ENCODE data around the gene PLA2G7.
"Not testable (repeated sequence)": the region's sequence is repeated elsewhere in the genome, so short reads cannot be mapped to it uniquely, and the experiment has no call there.

Gene PLA2G7

DNA sequence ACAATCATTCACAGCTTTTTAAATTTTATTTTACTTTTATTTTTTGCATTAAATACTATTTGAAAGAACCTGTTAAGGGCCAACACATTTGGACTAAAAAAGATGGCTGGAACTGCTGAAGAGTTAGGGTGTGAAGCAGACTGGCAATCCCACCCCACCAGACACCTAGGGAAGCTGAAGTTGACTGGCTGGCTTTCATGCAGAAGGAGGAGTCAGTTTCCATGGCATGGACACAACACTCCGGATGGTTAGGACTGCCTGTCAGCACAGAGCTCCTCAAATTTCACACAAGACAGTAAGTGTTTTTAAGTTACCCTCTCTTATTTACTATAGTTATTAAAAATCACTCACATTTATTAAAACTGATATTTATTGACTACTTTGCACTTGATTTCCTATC, 11.5 kb upstream of the PLA2G7 start, which contains the start of gene ANKRD66:
TSS of gene ANKRD66 (plus strand) at position 238 of the 400 bp plus-strand sequence. CDS start 5,016 bp downstream, outside the sequence.
- no peak for DNase-seq

DNA sequence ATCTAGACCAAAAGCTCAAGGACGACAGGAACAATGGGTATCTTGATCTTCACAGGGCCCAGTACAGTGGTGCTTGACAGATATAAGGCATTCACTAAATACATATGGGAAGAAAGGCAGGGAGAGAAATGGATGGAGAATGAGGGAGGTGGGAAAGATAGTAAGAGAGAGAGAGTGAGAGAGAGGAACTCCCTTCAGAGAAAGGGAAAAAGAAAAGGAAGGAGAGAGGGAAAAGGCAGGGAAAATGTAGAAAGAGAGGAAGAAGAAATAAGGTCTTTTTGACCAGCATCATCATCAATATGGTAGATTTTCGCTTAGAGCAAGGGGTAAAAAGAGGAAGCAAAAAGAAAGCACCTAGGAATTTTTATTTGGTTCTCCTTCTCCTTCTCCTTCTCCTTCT, 10.8 kb upstream of the PLA2G7 start:
- DNase-seq: no peak

DNA sequence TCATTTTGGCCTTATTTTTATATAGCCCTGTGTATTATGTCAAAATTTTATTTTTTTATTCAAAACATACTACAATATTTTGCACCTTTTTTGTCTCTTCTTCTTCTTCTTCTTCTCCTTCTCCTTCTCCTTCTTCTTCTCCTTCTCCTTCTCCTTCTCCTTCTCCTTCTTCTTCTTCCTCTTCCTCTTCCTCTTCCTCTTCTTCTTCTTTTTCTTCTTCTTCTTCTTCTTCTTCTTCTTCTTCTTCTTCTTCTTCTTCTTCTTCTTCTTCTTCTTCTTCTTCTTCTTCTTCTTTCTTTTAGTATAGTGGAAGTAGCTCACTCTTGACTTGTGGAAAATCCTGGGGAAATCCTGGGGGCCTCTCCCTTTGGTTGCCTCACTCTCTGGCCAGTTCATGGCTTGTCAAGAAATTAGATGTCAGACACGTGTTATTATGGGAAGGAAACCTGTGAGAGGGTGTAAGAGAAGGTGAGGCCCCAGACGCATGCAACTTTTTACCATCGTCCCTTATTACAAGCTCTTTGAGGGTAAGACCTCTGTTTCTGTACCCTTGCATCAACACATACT, 9.1 kb upstream of the PLA2G7 start:
- DNase-seq: not testable (repeated sequence)

DNA sequence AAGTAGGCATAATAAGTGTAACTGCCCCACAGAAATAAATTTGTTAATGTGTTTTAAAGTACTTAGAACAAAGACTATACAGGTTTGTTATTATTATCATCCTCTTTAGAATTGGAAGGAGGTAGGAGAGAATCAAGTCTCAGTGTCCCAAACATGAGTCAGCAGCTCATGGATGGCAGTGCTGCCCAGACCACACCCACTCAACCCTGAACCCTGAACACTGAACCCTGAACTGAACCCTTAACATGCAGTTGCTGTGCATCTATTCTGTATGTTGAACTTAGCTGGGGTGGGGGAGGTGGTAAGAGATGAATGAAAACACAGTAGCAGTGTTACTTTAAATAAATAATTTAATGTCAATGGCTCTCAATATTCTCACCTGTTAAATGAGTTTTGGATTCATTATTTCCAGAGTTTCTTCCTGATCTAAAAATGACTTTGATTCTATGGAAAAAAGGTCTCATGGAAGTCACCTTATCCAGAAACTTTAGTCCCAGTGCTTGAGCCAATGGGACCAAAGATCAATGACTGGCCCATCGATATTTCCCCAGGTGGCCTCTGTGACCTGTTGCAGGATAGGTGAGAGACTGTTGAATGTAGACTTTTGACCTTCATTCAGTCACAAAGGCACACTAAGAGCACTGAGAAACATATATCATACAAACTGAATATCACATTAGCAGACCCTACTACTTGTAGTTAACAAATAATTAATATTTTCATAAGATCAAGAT, 8.4 kb upstream of the PLA2G7 start:
- DNase-seq: no peak

DNA sequence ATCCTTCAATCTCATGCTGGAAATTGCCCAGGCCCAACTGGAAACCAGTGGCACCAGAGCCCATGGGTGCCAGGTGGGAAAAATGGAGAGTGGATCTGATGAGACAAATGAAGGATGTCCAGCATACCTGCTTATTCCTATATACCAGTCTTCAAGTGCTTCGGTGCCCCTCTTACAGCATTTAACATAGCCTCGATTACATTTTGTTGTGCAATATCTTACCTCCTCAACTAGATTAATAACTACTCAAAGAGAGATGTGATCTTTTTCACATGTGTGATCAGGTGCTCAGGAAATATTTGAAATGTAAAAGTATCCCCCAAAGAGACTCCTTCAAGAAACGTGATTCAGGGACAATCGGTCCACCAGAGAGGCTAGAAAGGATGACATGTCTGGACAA, 6.7 kb upstream of the PLA2G7 start:
- no peak for DNase-seq

DNA sequence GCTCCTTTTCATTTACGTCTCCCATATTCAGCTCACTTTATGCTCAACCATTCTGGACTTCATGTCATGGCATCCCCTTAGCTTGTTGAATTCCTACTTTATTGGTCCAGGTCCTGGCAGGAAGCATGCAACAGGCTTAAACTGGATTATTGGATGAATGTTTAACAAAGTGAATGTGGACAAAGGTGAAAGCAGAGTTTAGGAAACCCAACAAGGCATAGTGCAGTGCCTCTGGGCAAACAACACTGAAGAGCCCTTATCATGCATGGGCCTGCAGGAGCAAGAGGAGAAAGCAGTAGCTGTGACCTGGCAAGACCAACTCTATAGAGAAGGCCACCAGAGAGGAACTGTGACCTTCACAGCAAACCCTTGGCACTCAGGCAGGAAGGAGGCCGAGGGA, 6.3 kb upstream of the PLA2G7 start:
- no peak for DNase-seq

DNA sequence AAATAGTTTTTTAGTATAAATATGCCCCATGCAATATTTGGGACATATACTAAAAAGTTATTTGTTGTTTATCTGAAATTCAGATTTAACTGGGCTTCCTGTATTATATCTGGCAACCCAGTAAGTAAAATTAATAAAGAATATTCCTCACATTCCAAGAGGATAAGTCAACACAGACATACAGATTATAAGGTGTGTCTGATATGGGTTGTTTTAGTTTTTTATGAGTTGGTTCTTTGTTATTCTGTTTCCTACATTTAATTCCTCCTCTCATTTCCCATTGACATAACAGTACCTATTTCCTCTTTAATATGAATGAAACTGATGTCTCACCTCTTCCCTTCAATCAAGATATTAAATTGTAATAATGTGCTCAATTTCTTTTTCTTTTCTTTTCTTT, 1.7 kb upstream of the PLA2G7 start:
- no peak for DNase-seq

DNA sequence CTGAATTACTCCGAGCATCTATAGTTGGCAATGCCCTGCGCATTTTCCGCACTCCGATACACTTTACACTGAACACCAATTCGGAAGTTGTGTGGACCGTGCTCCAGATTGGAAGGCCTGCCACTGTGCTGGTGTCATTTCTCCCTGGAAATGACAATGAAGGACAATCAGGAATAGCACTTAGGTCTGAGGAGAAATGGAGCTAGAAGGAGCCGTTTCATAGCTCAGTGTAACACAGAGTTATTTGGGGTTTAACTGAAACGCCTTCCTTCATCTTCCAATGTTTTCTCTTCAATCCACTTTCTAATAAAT, 501 bp upstream of the PLA2G7 start:
- DNase-seq: no peak

DNA sequence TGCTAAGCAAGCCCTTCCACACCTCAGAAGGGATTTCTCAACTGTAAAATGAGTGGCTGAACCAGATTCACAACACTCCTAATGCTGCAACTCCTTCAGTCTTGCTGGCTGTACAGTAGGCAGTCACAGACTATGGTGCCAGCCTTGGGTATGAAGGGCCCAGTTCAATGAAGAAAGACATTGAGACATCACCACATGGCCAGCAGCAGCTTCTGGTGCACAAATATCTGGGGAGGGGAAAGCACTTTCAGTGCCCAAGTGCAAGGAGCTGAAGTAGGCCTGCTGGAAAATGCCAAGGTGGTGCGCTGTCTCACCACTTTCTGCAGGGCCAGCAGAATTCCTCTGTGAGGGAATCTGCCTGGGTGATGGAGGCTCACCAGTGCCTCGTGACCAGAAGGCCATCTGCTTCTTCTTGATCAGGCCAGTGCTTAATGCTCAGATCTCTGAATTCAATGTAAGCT, 1.8 kb downstream of the PLA2G7 start:
- no peak for DNase-seq

DNA sequence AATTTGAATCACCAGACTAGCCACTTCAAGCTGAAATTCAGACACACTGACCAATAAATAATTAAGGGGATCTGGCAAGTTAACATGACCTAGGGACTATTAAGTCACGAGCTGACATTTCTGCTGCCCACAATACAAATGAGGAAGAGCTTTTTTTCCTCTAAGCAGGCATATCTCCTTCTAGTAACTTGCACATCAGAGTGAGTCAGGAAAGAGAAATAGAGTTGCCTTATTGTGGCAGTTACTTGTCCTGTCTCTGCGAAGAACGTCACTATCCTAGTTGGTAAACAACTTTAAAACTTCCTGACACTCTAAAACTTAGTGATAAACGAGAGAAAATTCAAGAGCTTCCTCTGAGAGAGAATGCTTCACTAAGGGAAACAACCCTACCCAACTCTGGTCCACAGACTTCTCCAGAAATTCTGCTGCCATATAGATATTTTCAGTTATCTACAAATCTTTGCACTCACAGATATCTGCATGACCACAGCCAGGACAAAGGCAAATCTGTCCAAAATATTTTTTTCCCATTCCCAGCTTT, 4.2 kb downstream of the PLA2G7 start:
- no peak for DNase-seq

DNA sequence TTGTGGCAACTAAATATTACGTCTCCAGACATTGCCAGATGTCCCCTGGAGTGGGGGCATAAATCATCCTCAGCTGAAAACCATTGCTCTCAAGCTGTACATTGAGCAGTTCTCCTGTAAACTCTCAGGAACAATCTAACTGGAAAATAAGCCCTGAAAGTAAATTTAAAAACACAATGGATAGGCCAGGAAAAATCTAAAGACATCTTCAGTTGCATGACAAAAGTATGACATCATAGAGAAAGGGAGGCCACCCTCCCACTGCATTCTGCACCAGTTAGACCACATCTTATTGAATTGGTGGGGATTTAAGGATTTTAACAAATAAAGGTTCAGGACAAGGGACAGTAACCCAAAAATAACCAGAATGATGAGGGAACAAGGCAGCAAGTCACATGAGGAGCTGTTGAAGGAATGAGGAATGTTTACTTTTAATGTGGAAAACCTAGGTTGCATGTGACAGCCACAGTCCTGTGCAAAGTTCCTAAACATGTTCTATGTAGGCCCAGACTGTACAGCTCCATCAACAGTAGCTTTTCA, 5.3 kb downstream of the PLA2G7 start:
- DNase-seq: no peak

DNA sequence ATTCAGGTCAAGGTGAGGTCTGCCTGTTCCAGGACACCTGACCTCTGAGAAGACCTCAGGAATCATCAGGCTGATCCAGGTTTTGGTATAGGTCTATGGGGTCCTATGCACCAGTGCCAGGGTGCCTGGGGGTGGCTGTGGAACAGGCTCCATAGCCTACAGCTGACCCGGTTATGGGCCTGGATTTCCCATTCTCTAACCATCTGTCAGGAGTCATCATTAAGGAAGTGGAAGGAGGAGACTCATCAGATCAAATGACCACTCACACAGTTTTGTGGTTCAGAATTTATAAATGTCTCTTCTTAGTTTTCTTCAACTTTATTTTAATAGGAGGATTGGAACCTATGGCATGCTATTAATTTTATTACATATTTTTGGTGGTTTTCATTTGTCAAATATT, 14.8 kb downstream of the PLA2G7 start:
- DNase-seq: no peak

DNA sequence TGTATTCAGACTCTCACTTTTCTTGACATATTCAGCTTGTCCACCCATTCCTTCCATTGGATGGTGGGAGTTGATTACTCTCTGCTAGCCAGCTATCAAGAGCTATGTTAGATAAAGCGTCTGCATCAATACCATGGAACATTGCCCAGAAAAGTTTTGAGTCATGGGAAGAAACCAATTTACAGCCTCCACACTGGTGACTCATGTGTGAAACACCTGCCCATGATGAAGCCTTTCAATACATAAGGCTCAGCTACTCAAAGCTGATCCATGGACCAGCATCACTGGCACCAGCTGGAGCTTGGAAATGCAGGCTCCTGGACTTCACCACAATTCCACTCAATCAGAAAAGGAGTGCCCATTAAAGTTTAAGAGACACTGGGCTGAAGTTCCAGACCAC, 16.1 kb downstream of the PLA2G7 start:
- DNase-seq: no peak

DNA sequence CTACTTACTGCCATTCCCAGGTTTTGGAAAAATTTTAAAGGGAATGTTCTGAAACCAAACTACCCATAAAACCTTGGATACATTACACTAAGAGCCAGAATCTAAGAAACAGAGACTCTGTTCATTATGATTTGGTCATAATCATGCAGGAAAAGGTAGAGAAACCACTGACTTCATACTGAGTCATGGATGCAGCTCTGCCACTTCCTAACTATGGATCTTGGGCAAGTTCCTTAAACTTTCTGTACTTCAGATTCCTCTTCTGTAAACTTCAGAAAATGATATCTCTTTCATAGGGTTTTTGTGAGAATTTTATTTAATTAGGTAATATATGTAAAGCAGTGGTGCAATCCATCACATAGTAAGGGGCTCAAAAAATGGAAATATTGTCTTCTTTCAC, 20.0 kb downstream of the PLA2G7 start:
- DNase-seq: no peak

DNA sequence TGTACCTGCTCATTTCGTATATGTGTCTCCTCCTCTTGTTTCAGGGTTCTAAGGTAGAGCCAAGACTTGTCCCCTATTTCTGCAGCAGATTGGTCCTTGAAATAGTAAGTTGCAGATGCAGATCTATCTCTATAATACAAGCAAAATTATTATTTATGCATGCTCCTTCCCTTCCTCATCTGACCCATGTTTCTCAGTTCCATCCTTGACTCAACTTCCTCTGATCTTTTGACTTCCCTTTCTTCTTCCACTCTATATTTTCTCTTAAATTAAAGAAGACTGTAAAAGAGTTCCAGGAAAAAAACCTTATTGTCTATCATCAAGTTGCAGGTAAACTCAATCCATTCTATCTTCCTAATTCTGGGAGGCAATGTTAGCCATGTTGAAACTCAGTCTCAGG, 23.7 kb downstream of the PLA2G7 start:
- no peak for DNase-seq

DNA sequence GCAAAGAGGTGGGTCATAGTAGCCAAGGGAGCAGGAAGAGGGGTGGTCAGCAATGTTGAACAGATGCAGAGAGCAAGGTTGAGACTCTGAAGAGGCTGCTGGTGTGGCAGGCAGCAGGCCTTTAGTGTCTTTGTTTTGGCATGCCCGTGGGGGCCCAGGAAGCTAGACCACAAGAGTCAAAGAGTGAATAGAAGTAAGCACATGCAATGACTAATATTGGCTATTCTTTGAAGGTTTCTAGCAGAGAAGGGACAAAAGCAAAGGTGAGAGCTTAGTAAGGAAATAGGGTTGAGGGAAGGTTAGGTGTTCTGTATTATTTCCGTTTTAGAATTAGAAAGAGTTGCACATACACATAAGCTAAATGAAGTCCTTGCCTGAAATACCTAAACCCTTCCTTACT, 28.7 kb downstream of the PLA2G7 start:
- no peak for DNase-seq

DNA sequence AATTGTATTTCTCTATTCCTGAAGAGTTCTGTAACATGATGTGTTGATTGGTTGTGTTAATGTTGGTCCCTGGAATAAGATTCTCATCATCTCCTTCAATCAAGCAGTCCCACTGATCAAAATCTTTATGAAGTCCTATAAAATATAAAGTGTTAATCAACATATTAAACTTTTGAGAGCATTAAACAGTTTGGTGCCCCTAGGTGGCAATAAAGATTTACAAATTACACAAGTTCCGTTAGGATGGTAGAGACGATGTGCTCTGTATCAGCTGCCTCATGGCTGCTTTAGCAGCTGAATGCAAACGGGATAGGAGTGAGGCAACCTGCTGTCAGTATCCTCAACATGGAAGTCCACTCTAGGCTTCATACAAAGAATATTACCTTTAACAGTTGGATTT, 30.6 kb downstream of the PLA2G7 start:
- DNase-seq: no peak

DNA sequence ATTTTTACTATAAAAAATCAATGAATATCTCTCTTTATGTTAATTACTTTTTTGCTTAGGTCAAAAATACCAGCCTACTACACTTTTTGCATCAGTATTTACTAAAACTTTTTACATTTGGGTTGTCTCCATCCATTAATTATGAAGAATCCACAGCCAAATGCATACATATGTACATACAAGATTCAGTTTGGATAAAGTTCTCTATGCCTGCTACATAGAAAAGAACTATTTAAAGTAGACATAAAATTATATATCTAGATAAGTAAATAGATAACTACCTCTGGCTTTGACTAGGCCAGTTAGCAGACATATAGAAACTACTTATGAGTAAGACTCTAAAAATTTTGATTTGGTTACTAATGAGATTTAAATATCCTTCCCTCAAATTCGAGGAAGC, 35.2 kb downstream of the PLA2G7 start:
- no peak for DNase-seq

DNA sequence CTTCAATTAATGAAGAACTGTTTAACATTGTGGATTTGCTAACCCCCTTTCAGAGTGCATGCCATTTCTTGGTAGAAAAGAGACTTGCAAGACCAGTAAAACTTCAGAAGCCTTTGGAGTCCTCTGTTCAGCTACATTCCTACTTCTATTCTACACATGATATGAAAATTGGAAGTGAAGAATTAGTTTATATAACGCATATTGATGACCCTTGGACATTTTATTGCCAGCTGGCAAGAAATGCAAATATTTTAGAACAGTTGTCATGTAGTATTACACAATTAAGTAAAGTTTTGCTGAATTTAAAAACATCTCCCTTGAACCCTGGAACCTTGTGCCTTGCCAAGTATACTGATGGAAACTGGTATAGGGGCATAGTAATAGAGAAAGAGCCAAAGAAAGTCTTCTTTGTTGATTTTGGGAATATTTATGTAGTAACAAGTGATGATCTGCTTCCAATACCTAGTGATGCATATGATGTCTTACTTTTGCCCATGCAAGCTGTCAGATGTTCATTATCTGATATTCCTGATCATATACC, 44.2 kb downstream of the PLA2G7 start:
- DNase-seq: no peak

DNA sequence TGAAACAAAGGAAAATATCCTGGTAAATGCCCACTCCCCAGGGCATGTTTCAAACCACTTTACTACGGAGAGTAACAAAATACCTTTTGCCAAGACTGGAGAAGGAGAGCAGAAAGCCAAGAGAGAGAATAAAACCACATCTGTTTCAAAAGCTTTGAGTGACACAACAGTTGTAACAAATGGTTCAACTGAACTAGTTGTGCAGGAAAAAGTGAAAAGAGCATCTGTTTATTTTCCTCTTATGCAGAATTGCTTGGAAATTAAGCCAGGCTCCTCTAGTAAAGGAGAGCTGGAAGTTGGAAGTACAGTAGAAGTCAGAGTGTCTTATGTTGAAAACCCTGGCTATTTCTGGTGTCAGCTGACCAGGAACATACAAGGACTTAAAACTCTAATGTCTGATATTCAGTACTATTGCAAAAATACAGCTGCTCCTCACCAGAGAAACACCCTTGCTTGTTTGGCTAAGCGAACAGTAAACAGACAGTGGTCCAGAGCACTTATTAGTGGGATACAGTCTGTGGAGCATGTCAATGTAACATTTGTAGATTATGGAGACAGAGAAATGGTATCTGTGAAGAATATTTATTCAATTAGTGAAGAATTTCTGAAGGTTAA, 44.9 kb downstream of the PLA2G7 start:
- no peak for DNase-seq

DNA sequence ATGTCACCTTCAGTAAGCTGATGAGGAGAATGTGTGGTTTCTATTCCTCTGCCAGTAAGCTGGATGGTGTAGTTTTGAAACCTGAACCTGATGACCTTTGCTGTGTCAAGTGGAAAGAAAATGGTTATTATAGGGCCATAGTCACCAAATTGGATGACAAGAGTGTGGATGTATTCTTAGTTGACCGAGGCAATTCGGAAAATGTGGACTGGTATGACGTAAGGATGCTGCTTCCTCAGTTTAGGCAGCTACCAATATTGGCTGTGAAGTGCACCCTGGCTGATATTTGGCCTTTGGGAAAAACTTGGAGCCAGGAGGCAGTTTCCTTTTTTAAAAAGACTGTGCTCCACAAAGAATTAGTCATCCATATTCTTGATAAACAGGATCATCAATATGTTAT, 45.5 kb downstream of the PLA2G7 start:
- DNase-seq: no peak

DNA sequence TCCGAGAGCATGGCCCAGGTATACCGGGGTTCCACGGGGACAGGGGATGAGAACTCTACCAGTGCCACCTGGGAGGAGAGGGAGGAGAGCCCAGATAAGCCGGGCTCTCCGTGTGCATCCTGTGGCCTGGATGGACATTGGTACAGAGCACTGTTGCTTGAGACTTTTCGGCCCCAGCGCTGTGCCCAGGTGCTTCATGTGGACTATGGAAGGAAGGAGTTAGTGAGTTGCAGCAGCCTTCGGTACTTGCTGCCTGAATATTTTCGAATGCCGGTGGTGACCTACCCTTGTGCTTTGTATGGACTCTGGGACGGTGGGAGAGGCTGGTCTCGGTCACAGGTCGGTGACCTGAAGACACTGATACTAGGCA, 46.2 kb downstream of the PLA2G7 start:
- no peak for DNase-seq

DNA sequence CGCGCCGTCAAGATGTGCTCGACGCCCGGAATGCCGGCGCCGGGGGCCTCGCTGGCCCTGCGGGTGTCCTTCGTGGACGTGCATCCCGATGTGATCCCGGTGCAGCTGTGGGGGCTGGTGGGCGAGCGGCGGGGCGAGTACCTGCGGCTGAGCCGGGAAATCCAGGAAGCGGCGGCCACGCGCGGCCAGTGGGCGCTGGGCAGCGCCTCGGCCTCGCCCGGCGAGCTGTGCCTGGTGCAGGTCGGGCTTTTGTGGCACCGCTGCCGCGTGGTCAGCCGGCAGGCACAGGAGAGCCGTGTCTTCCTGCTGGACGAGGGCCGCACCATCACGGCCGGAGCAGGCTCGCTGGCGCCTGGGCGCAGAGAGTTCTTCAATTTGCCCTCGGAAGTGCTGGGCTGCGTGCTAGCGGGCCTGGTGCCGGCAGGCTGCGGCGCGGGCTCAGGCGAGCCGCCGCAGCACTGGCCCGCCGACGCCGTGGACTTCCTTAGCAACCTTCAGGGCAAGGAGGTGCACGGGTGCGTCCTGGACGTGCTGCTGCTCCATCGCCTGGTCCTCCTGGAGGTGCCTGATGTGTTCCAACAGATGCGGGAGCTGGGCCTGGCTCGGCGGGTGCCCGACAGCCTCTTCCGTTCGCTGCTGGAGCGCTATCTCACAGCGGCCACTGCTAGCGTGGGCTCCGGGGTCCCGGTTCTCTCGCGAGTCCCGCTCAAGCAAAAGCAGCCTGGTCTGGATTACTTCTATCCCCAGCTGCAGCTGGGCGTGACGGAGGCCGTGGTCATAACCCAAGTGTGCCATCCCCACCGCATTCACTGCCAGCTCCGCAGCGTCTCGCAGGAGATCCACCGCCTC, 46.8 kb downstream of the PLA2G7 start:
- DNase-seq: no peak
